Stimulated activated CD8-positive, alpha-beta memory T cell treated with anti-CD3 and anti-CD28 coated beads, Interleukin-2, amount 100 ng/mL, for 1 hour (primary cell): Measurements from ENCODE around the gene DCLK1.

Source experiments
- DNase-seq, 2 donors: peaks; one replicate each; pipeline ENCODE4 v3.0.0-alpha.2; 2020; ENCODE audit warnings: low read depth in 2 of 2

DCLK1 gene

GRCh38 chr13:35833031-35833430 is 298.2 kb downstream of the DCLK1 start:
- no peak for DNase-seq

GRCh38 chr13:35832551-35832950 is 298.6 kb downstream of the DCLK1 start:
- DNase-seq = no peak

GRCh38 chr13:35830850-35831450 is 300.2 kb downstream of the DCLK1 start:
- no peak for DNase-seq

- no peak for DNase-seq
Observed at GRCh38 chr13:35826626-35827254, 304.4 kb downstream of the DCLK1 start.

GRCh38 chr13:35824825-35825224 is 306.4 kb downstream of the DCLK1 start:
- no peak for DNase-seq

DNA sequence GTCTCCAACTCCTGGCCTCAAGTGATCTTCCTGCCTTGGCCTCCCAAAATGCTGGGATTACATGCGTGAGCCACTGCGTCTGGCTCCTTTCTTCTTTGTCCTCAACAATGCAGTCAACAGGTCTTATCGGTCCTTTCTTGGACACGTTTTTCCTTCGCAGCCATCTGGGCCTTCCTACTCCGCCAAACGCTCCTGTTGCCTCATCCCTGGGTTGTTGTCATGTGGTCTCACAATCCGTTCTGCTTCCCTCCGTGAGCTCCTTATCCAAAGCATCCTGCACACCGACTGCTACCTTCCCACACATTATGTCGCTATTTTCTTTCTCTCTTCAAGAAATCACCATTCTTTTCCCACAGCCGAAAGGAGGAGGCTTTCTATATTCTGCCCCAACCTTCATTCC is 306.8 kb downstream of the DCLK1 start:
- no peak for DNase-seq

DNA sequence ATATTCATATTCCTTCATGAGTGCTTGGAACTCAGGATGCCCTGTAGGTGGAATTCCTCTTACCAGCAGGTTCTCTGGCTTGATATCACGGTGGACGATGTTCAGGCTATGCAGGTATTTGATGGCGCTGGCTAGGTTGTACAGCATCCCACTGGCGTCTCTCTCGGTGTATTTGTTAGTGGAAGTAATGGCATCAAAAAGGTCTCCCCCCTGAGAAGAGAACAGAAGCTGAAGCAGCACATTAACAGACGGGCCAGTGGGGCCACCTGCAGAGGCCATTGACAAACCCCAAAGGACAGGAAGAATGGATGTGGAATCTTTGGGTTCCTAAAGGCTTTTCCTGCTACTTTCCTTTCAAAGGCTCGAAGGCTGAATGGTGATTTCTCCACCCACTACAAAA is 308.5 kb downstream of the DCLK1 start:
- DNase-seq = no peak

- no peak for DNase-seq
Observed at GRCh38 chr13:35818633-35819067, 312.5 kb downstream of the DCLK1 start.

DNA sequence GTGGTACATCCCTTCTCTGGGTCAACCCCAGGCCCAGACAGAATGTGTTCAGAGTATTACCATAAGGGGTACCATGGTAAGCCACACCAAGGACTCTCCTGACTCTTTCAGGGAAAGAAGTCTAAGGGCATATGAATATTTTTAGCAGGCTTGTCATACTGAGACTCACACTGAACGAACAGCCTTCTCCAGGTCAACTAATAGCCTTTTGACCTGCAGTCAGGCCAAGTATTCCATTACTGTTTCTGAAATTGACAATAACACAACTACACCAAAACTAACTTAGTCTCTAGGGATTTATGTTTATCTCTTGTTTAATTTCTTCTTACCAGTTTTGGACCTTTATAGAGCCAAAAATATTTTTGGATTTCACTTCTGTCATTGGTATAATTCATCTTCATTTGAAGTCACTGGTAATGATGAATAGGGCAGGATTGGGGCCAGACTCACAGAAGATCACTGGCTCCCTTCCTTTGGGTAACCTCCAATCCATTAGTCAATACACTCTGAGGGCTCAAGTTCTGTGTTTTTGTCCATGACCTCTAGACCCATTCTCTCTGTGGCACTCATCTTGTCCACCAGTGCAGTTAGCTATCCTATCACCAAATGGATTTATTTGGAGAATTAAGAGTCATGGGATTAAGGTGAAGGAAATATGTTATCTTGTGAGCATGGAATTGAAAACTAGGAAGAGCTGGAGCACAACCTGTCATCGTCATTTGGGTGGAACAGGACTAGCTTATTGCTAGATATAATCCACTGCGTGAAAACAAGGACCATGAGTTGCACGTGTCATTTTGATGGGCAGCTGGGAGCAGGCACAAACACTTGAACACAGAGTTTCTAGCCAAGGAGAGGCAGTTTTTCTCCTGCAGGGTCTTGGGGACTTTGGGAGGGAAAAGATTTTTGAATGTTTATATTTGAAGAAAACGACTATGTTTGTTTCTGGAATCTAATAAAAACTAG is 313.3 kb downstream of the DCLK1 start:
- DNase-seq = no peak

GRCh38 chr13:35814605-35815011 is 316.6 kb downstream of the DCLK1 start:
- DNase-seq = no peak

- DNase-seq = no peak
Observed at GRCh38 chr13:35812736-35813135, 318.4 kb downstream of the DCLK1 start.

GRCh38 chr13:35810321-35810720 is 320.9 kb downstream of the DCLK1 start:
- DNase-seq = no peak

GRCh38 chr13:35808846-35809245 is 322.3 kb downstream of the DCLK1 start:
- DNase-seq = no peak

- no peak for DNase-seq
Observed at GRCh38 chr13:35804901-35805300, 326.3 kb downstream of the DCLK1 start.

DNA sequence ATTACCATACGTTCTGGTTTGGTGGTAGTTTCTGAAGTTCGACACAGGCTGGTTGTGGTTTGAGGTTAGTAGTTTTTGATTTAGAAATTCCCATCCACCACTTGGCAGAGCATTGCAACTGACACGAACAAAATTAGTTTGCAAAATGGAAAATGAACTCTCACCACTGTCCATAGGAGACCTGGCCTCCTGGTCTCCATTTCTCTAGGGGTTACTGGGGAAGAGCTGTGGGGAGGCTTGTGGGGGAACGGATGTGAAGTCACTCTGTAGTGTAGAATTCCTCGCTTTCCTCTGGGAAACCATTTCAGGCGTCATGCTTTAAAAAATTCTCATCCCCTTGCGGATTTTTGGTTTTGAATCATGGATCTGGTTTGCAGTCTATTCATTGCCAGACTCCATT is 333.2 kb downstream of the DCLK1 start:
- no peak for DNase-seq

DNA sequence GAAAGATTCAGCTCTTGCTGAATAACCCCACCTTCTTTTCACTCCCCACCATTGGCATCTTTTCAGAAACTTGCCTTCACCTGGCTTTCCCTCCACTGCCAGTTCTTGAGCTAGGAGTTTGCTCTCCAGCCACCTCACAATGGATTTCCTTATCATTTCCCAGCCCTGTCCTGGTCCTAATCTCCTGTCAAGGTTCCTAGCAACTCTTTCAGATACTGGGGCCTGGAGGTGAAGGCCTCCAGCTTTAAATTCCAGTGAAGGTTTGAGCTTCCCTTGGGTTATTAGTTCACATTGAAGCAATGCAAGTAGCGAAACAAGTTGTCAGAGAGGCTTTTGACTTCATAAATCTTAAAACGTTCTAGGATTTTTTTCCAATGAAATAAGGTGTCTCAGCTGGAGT is 333.9 kb downstream of the DCLK1 start:
- DNase-seq = no peak

DNA sequence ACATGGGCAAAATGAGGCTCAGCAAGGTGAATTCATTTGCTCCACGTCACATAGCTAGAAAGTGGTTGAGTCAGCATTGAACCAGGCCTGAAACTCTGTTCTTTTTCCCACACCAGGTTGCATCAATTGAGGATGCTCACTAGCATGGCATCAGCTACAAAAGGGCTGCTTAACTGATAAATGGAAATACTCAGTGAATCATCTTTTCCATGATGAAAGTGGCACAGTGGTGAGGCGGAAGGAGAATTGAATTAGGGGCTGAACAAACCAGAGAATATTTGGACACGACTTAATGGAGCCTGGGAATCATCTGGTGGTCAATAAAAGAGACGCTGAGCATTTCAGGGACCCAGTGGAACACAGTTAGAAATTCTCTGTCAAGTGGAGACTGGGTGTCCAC is 334.6 kb downstream of the DCLK1 start:
- DNase-seq = no peak

- DNase-seq = no peak
Observed at GRCh38 chr13:35794734-35795389, 336.3 kb downstream of the DCLK1 start.

DNA sequence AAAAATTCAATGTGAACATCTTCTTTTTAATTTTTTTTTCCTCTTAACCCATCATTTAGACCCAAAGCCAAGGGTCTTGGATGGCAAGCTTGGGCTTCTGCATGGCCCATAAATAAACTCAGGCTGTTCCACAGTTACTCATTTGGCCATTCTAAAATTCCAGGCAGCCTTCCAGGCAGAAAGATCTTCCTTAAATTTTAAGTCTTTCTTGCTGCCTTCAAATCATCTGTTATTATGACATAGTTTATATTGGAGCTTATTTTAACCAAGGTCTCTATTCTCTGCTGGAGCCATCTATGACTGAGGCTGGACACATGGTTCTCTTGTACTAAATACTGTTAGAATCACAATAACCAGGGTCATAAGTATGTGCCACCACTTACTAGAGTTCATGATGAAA is 337.4 kb downstream of the DCLK1 start:
- DNase-seq = no peak

DNA sequence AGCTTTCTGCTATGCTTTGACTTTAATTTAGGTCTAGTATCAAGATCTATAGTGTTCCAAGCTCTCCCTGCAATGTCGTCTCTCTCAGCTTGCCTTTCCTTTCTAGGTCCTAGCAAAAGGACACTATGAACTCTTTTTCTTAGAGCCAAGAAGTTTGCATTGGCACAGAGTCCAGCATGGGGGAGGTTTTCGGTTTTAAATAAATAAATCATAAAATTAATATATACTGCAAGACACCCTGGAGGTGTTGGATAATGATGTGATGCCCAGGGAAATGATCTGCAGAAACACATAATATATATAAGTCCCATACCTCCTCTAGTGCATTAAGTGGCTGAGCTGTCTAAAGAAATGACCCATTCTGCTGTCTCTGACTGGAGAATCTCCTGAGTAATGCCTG is 338.3 kb downstream of the DCLK1 start:
- DNase-seq = no peak

- DNase-seq = no peak
Observed at GRCh38 chr13:35792021-35792420, 339.2 kb downstream of the DCLK1 start.

GRCh38 chr13:35791184-35791851 is 339.9 kb downstream of the DCLK1 start:
- no peak for DNase-seq
